Thoracic aorta (tissue), 2 donors: ENCODE results near the gene GATD1. TPM values are rescaled to one million over a fixed set of nuclear protein-coding genes. Genes with fewer than 3 reads are reported as not detected.

Experiments
- ATAC-seq: fragments of 150-250 bp; one replicate; pipeline ENCODE4 v1.8.0; 2017; ENCODE audit warnings: low read depth; ENCODE audit not compliant: insufficient number of reproducible peaks, low FRiP score
- DNase-seq: peaks from one replicate; pipeline ENCODE4 v3.0.0-alpha.2; 2020; ENCODE audit warnings: low spot score
- H3K27ac ChIP-seq, 2 donors: fragments of 200-600 bp; sonication (generic); 1 replicate in 1 of 2; 2 replicates in 1 of 2; pipeline ENCODE4 v1.5.1; 2016; ENCODE audit warnings: mild to moderate bottlenecking in 2 of 2, moderate library complexity in 2 of 2
- H3K27me3 ChIP-seq: fragments of 200-600 bp; sonication (generic); replicated peaks from 2 replicates; pipeline ENCODE4 v1.6.0; 2016; ENCODE audit warnings: mild to moderate bottlenecking; ENCODE audit not compliant: insufficient read depth
- H3K36me3 ChIP-seq: fragments of 200-600 bp; sonication (generic); one replicate; pipeline ENCODE4 v1.5.1; 2016
- H3K4me1 ChIP-seq, 2 donors: fragments of 200-600 bp; sonication (generic); 1 replicate in 1 of 2; 2 replicates in 1 of 2; pipeline versions ENCODE4 v1.5.1 to v1.6.0; 2016; ENCODE audit warnings: low read depth in 2 of 2, mild to moderate bottlenecking in 1 of 2; ENCODE audit not compliant: control insufficient read depth in 1 of 2
- H3K4me3 ChIP-seq: fragments of 200-600 bp; sonication (generic); 2 replicates; pipeline ENCODE4 v1.5.1; 2016; ENCODE audit warnings: mild to moderate bottlenecking
- H3K9me3 ChIP-seq: fragments of 200-600 bp; sonication (generic); 2 replicates; pipeline ENCODE4 v1.5.1; 2016
- CTCF ChIP-seq: fragments of 200-600 bp; sonication (generic); IDR thresholded peaks from one replicate; pipeline ENCODE4 v1.5.1; 2019; ENCODE audit warnings: antibody characterized with exemption
- total RNA-seq, 2 donors: library from RNA; depleted of rRNA; stranded (reverse); fragments of >200 nt; gene quantifications; one replicate each; pipeline versions ENCODE4 v1.1.0 to v1.2.3, GENCODE V29; 2016

Gene GATD1
- total RNA-seq, result 10 to 100 TPM; 32.5 to 48.7 TPM

GRCh38 chr11:777288-778255 lies at the start of gene GATD1:
Gene GATD1, minus strand, starts transcription at chr11:777487. Its CDS starts 25 bp downstream, at chr11:777462.
- no peak for TF ChIP-seq CTCF
- Histone ChIP-seq H3K4me1 (peaks cover 15 to 35% of the 10 kb centered on the region in 2 donors), H3K4me3 (peak within 1 kb of the TSS; percentile 89), H3K9me3 (no peaks in the 10 kb centered on the region), H3K36me3 (peaks cover 5% of the 10 kb centered on the region), H3K27me3 (no peaks in the 10 kb centered on the region), H3K27ac (peak within 1 kb of the TSS; percentile 58 to 60)
- ATAC-seq (peak; percentile 73), DNase-seq (no peak)

- H3K4me1 ChIP-seq, result peaks cover 36 to 58% of the 10 kb centered on the region in 2 donors
- H3K9me3 ChIP-seq, result no peaks in the 10 kb centered on the region
- H3K27me3 ChIP-seq, result peaks cover 6% of the 10 kb centered on the region
- peak overlapping the region in 1 of 2 donors; percentile 39 for H3K27ac ChIP-seq
- DNase-seq (no peak), ATAC-seq (no peak)
- H3K36me3 ChIP-seq, result peaks cover 35% of the 10 kb centered on the region
- no peak for TF ChIP-seq CTCF
- peak overlapping the region; percentile 76 for H3K4me3 ChIP-seq
Observed at GRCh38 chr11:826836-827145, 49.5 kb upstream of the GATD1 start.

GRCh38 chr11:826227-826621 lies 48.9 kb upstream of the GATD1 start:
- Histone ChIP-seq H3K9me3 (no peaks in the 10 kb centered on the region), H3K27ac (no peak overlapping the region), H3K4me1 (peaks cover 42 to 59% of the 10 kb centered on the region in 2 donors), H3K36me3 (peaks cover 35% of the 10 kb centered on the region), H3K27me3 (peaks cover 6% of the 10 kb centered on the region), H3K4me3 (no peak overlapping the region)
- no peak for ATAC-seq
- no peak for TF ChIP-seq CTCF
- DNase-seq, result no peak

- H3K27me3 ChIP-seq, result peaks cover 6% of the 10 kb centered on the region
Observed at GRCh38 chr11:825366-826226, 48.3 kb upstream of the GATD1 start.

More at GRCh38 chr11:825366-826226, 48.3 kb upstream of the GATD1 start:
- Histone ChIP-seq H3K4me3 (no peak overlapping the region), H3K36me3 (peaks cover 35% of the 10 kb centered on the region), H3K9me3 (no peaks in the 10 kb centered on the region), H3K27ac (no peak overlapping the region), H3K4me1 (peaks cover 42 to 58% of the 10 kb centered on the region in 2 donors)
- no peak for TF ChIP-seq CTCF
- DNase-seq (no peak), ATAC-seq (no peak)
